ENCODE results near the gene HIVEP3. TPM values are rescaled to one million over a fixed set of nuclear protein-coding genes. Genes with fewer than 3 reads are reported as not detected.

HIVEP3 gene
- polyA plus RNA-seq, 6 donors from 2014 or later = 0.83 to 2.1 (median 1.3) TPM

DNA sequence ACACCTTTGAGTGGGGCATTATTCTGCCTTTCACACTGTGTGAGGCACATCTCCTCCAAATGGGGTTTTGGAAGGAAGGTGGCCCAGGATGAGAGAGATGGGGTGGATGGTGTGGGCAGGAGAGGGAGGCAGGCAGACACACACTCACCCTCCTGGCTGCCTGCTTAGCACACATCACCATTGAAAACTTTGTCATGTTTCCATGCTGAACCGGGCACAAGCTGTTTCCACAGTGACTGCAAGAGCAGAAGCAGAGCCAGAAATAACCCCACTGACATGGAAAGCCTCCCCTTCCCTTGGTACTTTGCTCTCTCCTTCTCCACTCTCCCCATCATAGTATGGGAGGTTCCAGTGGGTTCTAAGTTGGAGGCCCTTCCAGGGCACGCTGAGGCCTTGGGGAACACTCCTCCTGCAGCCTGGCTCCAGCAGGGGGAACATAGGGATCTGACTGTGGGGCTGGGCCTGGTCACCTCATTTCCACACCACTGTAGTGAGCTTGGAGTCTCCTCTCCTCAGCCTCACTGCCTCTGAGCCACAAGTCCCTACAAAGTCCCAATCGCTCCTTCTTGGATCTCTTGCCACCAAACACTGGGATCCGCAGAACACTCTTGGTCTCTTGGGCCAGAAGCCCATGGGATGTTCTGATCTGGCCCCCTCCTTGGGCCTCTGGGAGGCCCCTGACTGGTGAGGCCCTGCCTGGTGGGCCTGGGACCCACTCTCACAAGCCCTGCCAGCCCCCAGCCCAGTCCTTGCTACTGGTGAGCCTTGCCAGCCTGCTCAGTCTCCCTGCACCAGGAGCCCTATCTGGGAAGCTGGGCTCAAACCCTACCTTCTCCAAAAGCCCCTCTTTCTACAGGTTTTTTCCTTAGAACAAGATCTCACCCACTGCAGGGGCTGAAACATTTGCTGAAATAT, 271.2 kb downstream of the HIVEP3 start:
- ATAC-seq (ENCODE audit: low read depth in 2 of 2) = no peak
- H3K4me3 Mint-ChIP-seq = no peak overlapping the region
- H3K27me3 Mint-ChIP-seq = no peaks in the 10 kb centered on the region
- H3K4me1 Mint-ChIP-seq = peaks cover 29 to 39% (median 30%) of the 10 kb centered on the region in 3 donors
- DNase-seq = no peak
- H3K27ac Mint-ChIP-seq = peak overlapping the region in 2 of 6 donors; percentile 34 to 39
- no peaks in the 10 kb centered on the region for H3K36me3 Mint-ChIP-seq
- no peaks in the 10 kb centered on the region for H3K9me3 Mint-ChIP-seq

DNA sequence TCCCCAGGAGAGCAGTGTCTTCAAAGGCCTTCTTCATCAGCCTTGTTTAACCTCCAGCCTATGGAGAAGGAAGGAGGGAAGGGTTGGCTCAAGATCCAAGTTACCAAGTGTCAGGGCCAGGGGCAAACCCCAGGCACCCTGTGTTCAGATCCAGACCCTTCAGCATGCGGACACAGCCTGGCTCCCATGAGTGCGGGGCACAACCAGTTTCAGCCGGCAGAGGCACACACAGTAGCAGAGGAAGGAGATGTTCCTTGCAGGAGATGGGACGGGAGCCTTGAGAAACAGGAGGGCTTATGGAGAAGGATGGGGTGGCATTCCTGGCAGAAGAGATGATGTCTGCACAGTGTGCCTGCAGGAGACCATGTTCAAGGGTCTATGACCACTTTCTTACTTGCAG, 272.5 kb downstream of the HIVEP3 start:
- no peak for ATAC-seq (ENCODE audit: low read depth in 2 of 2)
- Mint-ChIP-seq H3K36me3 (no peaks in the 10 kb centered on the region), H3K9me3 (no peaks in the 10 kb centered on the region), H3K27ac (peak overlapping the region in 2 of 6 donors; percentile 79 to 84), H3K27me3 (no peaks in the 10 kb centered on the region), H3K4me1 (peaks cover 24 to 35% (median 26%) of the 10 kb centered on the region in 3 donors), H3K4me3 (peak overlapping the region in 1 of 8 donors; percentile 22)
- no peak for DNase-seq

DNA sequence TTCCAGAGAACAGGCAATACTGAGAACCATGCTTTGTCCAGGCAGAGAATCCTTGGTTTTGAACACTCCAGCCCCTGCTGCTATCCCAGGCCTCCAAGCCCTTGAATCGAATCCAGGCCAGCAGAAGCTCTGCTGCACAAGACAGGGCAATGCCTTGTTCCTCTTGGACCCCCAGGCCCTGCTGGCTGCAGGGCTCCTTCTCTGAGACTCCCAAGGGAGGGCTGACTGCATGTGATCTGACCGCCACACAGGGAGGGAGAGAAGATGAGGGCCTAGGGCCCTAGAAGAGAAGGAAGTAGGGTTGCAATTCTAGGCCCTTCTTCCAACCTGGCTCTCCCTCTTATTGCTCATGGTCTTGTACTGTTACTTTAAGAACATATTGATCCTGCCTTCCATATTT, 273.7 kb downstream of the HIVEP3 start:
- H3K36me3 Mint-ChIP-seq = no peaks in the 10 kb centered on the region
- peaks cover 16 to 28% (median 17%) of the 10 kb centered on the region in 3 donors for H3K4me1 Mint-ChIP-seq
- ATAC-seq (ENCODE audit: low read depth in 2 of 2) = peak; percentile 25 to 55
- H3K27me3 Mint-ChIP-seq = no peaks in the 10 kb centered on the region
- no peak for DNase-seq
- H3K27ac Mint-ChIP-seq = peak overlapping the region in 2 of 6 donors; percentile 30 to 67
- no peaks in the 10 kb centered on the region for H3K9me3 Mint-ChIP-seq
- H3K4me3 Mint-ChIP-seq = peak overlapping the region in 2 of 8 donors; percentile 21 to 65

DNA sequence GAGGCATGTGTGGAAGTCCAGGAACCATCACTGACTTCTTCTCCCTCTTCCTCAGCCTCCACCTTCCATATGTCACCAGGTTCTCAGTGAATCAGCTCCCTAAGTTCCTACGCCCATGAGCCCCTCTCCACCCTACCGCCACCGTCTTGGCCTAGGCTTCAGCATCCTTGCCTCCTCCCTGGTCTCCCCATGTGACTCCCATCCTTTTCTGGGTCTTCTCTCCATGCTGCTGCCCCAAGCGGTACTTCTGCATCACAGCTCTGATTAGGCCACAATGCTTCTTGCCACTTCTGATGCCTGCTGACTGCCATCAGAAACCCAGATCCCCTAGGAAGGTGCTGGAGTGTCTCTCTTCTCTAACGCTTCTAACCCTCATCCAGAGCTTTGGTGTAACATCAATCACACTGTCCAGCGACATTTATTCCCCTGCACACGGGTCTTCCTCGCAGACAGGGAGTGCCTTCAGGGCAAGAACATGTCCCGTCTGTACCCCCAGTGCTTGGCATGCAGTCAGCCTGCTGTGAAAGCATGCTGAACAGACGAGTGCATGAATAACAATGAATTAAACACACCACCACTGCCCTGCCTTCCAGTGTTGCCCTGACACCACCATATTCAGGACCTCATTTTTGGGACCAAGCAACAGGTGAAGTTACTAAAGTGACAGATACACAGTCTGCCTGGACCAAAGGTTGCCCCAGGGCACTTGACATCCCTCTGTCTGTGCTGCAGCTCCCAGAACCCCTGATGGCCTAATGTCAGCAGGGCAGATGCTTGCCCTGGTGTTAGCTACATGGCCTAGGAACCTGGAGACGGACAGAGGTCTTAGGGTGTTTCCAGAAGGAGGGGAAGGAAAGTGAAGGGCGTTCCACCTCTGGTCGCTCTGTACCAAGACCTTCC, 275.6 kb downstream of the HIVEP3 start:
- no peaks in the 10 kb centered on the region for H3K9me3 Mint-ChIP-seq
- H3K36me3 Mint-ChIP-seq = no peaks in the 10 kb centered on the region

DNA sequence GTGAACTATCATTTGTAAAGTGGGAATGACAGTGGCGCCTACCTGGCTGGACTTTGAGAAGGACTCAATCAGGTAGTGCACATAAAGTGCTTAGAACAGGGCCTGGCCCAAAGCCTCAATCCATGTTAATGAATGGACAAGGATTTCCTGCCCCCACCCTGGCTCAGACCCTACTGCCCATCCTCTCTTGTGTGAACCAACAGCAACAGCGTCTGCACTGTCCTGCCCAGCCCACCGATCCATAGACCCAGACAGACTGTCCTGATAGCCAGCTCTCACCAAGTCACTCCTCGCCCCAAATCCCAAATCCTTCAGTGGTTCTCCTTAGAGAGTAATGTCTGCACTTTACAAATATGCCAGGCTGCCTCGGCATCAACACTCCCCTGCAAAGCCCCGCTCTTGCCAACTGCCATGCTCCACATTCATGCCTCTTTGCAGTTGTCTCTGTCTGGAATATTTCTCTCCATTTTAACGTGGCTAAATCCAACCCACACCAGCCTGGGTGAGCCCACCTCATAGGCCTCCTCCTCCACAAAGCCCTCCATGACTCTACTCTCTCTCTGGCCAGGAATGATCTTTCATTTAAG, 276.7 kb downstream of the HIVEP3 start:
- Mint-ChIP-seq H3K27ac (no peak overlapping the region), H3K36me3 (no peaks in the 10 kb centered on the region), H3K4me1 (peaks cover 0 to 27% (median 0%) of the 10 kb centered on the region in 3 donors), H3K9me3 (no peaks in the 10 kb centered on the region), H3K4me3 (peak overlapping the region in 3 of 8 donors; percentile 25 to 79 (median 72)), H3K27me3 (no peaks in the 10 kb centered on the region)
- ATAC-seq (ENCODE audit: low read depth in 2 of 2) (no peak), DNase-seq (no peak)

More for the DNA sequence above, 275.6 kb downstream of the HIVEP3 start:
- Mint-ChIP-seq H3K27ac (no peak overlapping the region), H3K4me1 (peaks cover 3 to 24% (median 7%) of the 10 kb centered on the region in 3 donors), H3K27me3 (no peaks in the 10 kb centered on the region), H3K4me3 (no peak overlapping the region)
- ATAC-seq (ENCODE audit: low read depth in 2 of 2) (no peak), DNase-seq (no peak)

DNA sequence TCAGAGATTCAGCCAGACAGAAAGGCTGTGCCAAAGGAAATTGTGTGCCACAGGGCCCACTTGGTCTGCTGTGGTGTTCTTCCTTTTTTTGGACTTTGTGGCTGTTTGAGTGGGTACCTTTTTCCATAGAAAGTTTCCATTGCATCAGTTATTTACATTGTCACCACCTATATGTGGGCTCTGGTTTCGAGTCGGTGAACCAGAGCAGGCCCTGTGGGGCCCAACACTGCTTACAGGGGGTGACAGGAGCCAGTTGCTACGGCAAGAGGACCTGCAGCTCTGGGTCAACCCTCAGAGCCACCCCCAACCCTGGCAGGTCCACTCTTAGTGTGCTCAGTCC, 277.3 kb downstream of the HIVEP3 start:
- Mint-ChIP-seq H3K36me3 (no peaks in the 10 kb centered on the region), H3K27ac (peak overlapping the region in 3 of 6 donors; percentile 7 to 73 (median 61)), H3K4me1 (peaks cover 0 to 28% (median 0%) of the 10 kb centered on the region in 3 donors), H3K4me3 (peak overlapping the region in 3 of 8 donors; percentile 52 to 79 (median 72)), H3K9me3 (no peaks in the 10 kb centered on the region), H3K27me3 (no peaks in the 10 kb centered on the region)
- no peak for ATAC-seq (ENCODE audit: low read depth in 2 of 2)
- DNase-seq = no peak

DNA sequence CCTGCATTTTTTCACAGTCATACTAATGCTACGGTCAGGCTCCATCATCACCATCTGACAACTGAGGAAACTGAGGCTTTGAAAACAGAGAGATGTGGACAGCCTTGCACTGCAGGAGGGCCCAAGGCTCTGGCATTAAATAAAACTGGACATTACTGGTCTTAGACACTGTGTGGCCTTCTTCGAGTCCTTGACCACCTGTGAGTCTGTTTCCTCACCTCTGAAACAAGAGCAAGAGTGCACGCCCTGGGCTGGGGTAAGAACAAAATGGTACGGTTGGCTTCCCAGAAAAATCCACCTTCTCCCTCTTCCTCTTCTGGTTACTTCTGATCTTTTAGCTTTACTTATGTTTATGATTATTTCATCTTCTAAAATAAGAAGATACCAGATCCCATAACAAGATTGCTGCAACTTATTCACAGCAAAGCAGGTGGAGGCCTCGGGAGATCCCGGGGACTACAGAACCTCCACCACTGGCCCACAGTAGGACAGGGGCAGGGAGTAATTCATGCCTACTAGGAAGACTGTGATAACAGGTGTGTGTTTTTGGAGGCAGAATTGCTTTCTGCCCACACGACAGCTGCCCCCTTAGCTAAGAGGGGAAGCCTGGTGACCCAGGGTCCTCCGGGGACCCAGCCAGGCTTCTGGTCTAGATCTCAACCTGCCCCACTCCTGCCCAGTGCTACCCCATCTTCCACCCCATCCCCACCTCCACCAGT, 277.8 kb downstream of the HIVEP3 start:
- no peaks in the 10 kb centered on the region for H3K27me3 Mint-ChIP-seq
- ATAC-seq (ENCODE audit: low read depth in 2 of 2) (no peak), DNase-seq (no peak)
- H3K4me3 Mint-ChIP-seq = peak overlapping the region in 4 of 8 donors; percentile 22 to 79 (median 62)
- H3K4me1 Mint-ChIP-seq = peaks cover 0 to 25% (median 4%) of the 10 kb centered on the region in 3 donors
- peak overlapping the region in 4 of 6 donors; percentile 61 to 91 (median 76) for H3K27ac Mint-ChIP-seq
- H3K36me3 Mint-ChIP-seq = no peaks in the 10 kb centered on the region
- no peaks in the 10 kb centered on the region for H3K9me3 Mint-ChIP-seq

DNA sequence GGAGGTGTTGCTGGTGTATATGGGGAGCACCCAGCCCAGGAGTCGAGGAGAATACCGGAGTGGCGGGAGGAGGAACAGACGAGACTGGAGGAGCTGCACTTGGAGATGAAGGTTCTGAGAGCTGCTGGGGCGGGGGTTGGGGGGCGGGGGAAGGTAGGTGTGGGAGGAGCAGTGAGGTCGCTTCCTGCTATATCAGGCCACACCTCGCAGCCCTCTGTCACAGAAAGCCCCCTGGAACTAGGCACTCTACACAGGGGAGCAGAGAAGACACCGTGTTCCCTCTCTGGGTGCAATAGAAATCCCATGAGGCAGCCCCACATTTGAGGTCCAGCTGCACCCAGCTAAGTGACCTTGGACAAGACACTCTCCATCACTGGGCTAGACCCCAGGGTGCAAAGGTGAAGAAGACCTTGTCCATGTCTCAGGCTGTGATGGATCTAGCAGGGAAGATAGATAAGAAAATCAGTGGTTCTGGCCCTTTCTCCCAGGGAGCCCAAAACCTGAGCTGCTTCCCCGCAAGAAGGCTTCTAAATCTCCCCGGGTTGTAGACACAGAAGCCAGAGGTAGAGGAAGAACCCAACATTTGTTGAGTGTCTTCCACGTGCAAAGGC, 278.5 kb downstream of the HIVEP3 start:
- ATAC-seq (ENCODE audit: low read depth in 2 of 2) (peak; percentile 78 to 81), DNase-seq (no peak)
- Mint-ChIP-seq H3K9me3 (no peaks in the 10 kb centered on the region), H3K4me1 (peaks cover 0 to 23% (median 8%) of the 10 kb centered on the region in 3 donors), H3K36me3 (no peaks in the 10 kb centered on the region), H3K27ac (peak overlapping the region in 4 of 6 donors; percentile 61 to 98 (median 81)), H3K4me3 (peak overlapping the region in 5 of 8 donors; percentile 6 to 77 (median 75)), H3K27me3 (no peaks in the 10 kb centered on the region)

DNA sequence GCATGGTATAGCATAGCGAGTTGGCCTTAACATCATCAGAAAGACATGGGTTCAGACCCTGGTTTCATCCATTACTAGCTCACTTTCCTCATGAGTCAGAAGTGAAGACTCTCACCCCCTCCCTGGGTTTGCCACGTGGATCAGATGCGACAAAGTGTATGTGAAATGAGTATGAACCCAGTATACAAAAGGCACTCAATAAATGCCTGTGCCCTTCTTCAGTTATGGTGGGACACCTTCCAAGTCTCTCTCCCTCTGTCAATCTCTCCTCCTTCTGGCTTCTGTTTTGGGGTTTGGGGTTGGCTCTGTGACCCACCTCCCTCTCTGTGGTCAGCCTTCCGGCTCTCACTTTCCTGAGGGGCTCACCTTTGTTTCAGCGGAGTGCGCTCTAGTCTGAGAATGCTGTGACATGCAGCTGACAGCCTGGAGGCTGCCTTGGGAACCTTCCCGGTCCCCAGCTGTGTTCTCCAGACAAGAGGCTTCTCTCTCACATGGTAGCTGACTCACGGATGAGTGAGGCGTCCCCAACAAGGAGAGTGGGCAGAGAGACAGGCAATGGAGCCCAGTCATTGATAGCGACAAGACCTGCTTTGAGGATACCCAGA, 279.3 kb downstream of the HIVEP3 start:
- H3K27ac Mint-ChIP-seq = peak overlapping the region in 5 of 6 donors; percentile 51 to 98 (median 68)
- H3K4me3 Mint-ChIP-seq = peak overlapping the region in 5 of 8 donors; percentile 6 to 77 (median 75)
- no peaks in the 10 kb centered on the region for H3K9me3 Mint-ChIP-seq
- peaks cover 0 to 22% (median 8%) of the 10 kb centered on the region in 3 donors for H3K4me1 Mint-ChIP-seq
- no peak for DNase-seq
- no peaks in the 10 kb centered on the region for H3K36me3 Mint-ChIP-seq
- no peaks in the 10 kb centered on the region for H3K27me3 Mint-ChIP-seq
- no peak for ATAC-seq (ENCODE audit: low read depth in 2 of 2)

DNA sequence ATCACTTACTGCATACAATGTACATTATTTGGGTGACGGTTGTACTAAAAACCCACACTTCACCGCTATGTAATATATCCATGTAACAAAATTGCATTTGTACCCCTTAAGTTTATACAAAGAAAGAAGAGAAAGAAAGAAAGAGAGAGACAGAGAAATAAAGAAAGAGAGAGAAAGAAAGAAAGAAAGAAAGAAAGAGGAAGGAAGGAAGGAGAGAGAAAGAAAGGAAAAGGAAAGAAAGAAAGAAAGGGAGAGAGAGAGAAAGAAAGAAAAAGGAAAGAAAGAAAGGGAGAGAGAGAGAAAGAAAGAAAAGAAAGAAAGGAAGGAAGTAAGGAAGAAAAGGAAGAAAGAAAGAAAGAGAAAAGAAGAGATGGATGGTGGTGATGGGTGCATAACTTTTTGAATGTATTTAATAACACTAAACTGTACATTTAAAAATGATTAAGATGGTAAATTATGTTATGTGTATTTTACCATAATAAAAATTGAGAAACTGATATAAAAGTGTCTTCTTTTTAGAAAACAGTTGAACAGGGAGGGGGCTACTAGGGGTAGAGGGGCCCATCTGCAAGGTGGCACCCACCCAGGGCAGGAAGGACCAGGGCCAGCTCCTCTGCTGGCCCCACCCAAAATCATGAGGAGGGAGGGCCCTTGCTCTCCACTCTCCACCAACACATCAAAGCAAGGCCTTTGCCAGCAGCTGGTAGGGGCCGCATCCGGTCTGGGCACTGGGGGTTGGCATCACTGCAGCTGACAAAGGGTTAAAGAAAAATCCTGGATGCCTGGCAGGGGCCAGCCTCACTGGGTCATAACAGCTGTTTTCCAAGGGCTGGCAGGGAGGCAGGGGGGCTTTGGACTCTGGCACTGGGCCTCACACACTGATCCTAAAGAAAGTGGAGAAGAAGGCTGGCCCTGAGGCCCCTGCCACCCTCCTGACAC, 280.4 kb downstream of the HIVEP3 start:
- ATAC-seq (ENCODE audit: low read depth in 2 of 2) = no peak
- Mint-ChIP-seq H3K27me3 (no peaks in the 10 kb centered on the region), H3K9me3 (no peaks in the 10 kb centered on the region), H3K4me3 (peak overlapping the region in 4 of 8 donors; percentile 16 to 79 (median 48)), H3K27ac (peak overlapping the region in 4 of 6 donors; percentile 17 to 68 (median 35)), H3K36me3 (no peaks in the 10 kb centered on the region), H3K4me1 (peaks cover 0 to 26% (median 17%) of the 10 kb centered on the region in 3 donors)
- DNase-seq = no peak

DNA sequence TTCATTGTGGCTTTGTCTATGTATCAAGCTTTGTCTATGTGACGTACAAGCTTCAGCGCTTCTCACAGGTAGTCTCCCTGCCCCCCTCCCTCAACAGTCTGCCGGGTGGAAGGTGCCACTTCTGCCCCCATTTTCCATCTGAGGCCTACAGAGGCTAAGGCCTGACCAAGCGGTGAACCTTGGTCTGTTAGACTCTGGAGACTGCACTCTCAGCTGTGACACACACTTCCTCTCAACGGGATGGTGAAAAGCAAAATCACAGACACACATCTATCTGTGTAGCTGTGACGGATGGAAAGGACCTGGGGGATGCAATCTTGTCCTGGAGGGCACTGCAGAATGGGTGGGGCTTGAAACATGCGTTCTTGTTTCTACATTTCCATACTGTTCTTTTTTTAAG, 281.4 kb downstream of the HIVEP3 start:
- Mint-ChIP-seq H3K4me1 (peaks cover 6 to 26% (median 23%) of the 10 kb centered on the region in 3 donors), H3K4me3 (peak overlapping the region in 5 of 8 donors; percentile 16 to 69 (median 52)), H3K27ac (peak overlapping the region in 5 of 6 donors; percentile 19 to 65 (median 36)), H3K27me3 (no peaks in the 10 kb centered on the region), H3K9me3 (no peaks in the 10 kb centered on the region), H3K36me3 (no peaks in the 10 kb centered on the region)
- no peak for DNase-seq
- peak; percentile 61 to 65 for ATAC-seq (ENCODE audit: low read depth in 2 of 2)
